ENCODE measurements around the gene GUCA2A.

Gene GUCA2A

GRCh38 chr1:42168763-42169162 lies 4.2 kb upstream of the GUCA2A start:
- Mint-ChIP-seq H3K36me3 (ENCODE audit: low read depth) (no peaks in the 10 kb centered on the region), H3K4me3 (no peak overlapping the region), H3K27ac (no peak overlapping the region), H3K9me3 (no peaks in the 10 kb centered on the region), H3K4me1 (peaks cover 39% of the 10 kb centered on the region), H3K27me3 (ENCODE audit: low read depth) (peaks cover 4% of the 10 kb centered on the region)
- no peak for TF ChIP-seq CTCF (IDR thresholded peaks at IDR 0.05; ENCODE audit: unreplicated experiment in 3 of 3)

GRCh38 chr1:42168391-42168670 lies 3.8 kb upstream of the GUCA2A start:
- TF ChIP-seq CTCF (IDR thresholded peaks at IDR 0.05; ENCODE audit: unreplicated experiment in 3 of 3): no peak

GRCh38 chr1:42167611-42168390 lies 3.3 kb upstream of the GUCA2A start:
- Mint-ChIP-seq H3K27me3 (ENCODE audit: low read depth) (peaks cover 11% of the 10 kb centered on the region), H3K9me3 (no peaks in the 10 kb centered on the region), H3K27ac (no peak overlapping the region), H3K4me1 (peaks cover 34% of the 10 kb centered on the region), H3K36me3 (ENCODE audit: low read depth) (no peaks in the 10 kb centered on the region), H3K4me3 (no peak overlapping the region)
- TF ChIP-seq CTCF (IDR thresholded peaks at IDR 0.05; ENCODE audit: unreplicated experiment in 3 of 3): no peak

More at GRCh38 chr1:42168391-42168670, 3.8 kb upstream of the GUCA2A start:
- H3K9me3 Mint-ChIP-seq: no peaks in the 10 kb centered on the region
- H3K4me1 Mint-ChIP-seq: peaks cover 35% of the 10 kb centered on the region
- H3K36me3 Mint-ChIP-seq (ENCODE audit: low read depth): no peaks in the 10 kb centered on the region
- peaks cover 6% of the 10 kb centered on the region for H3K27me3 Mint-ChIP-seq (ENCODE audit: low read depth)
- no peak overlapping the region for H3K27ac Mint-ChIP-seq
- no peak overlapping the region for H3K4me3 Mint-ChIP-seq

GRCh38 chr1:42165511-42166210 lies 1.1 kb upstream of the GUCA2A start:
- no peak for TF ChIP-seq CTCF (IDR thresholded peaks at IDR 0.05; ENCODE audit: unreplicated experiment in 3 of 3)
- Mint-ChIP-seq H3K27ac (peak overlapping the region in 2 of 3 experiments; percentile 8 to 10), H3K4me1 (peaks cover 19% of the 10 kb centered on the region), H3K4me3 (no peak overlapping the region), H3K27me3 (ENCODE audit: low read depth) (peaks cover 12% of the 10 kb centered on the region), H3K36me3 (ENCODE audit: low read depth) (no peaks in the 10 kb centered on the region), H3K9me3 (peaks cover 10% of the 10 kb centered on the region)

GRCh38 chr1:42163536-42164503 lies 725 bp downstream of the GUCA2A start:
- H3K4me3 Mint-ChIP-seq: no peak overlapping the region
- peaks cover 19% of the 10 kb centered on the region for H3K4me1 Mint-ChIP-seq
- no peak overlapping the region for H3K27ac Mint-ChIP-seq
- peaks cover 12% of the 10 kb centered on the region for H3K27me3 Mint-ChIP-seq (ENCODE audit: low read depth)
- H3K9me3 Mint-ChIP-seq: peaks cover 12% of the 10 kb centered on the region
- TF ChIP-seq CTCF (IDR thresholded peaks at IDR 0.05; ENCODE audit: unreplicated experiment in 3 of 3): no peak
- no peaks in the 10 kb centered on the region for H3K36me3 Mint-ChIP-seq (ENCODE audit: low read depth)
